Measurements from ENCODE around the gene TMEM183A.

DNA sequence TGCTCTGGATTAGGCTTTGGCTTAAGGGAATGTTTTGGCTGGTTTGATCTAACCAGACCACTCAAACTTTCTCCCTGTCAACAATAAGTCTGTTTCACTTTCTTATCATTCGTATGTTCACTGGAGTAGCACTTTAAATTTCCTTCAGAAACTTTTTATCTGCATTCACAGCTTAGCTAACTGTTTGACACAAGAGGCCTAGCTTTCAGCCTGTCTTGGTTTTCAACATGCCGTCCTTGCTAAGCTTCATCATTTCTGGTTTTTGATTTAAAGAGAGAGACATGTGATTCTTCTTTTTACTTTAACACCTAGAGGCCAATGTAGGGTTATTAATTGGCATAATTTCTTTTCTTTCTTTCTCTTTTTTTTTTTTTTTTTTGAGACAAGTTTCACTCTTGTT, 25.2 kb upstream of the TMEM183A start:
- TF ChIP-seq POLR2A (IDR thresholded peaks at IDR 0.05): no peak
- TF ChIP-seq, protein P1, sequence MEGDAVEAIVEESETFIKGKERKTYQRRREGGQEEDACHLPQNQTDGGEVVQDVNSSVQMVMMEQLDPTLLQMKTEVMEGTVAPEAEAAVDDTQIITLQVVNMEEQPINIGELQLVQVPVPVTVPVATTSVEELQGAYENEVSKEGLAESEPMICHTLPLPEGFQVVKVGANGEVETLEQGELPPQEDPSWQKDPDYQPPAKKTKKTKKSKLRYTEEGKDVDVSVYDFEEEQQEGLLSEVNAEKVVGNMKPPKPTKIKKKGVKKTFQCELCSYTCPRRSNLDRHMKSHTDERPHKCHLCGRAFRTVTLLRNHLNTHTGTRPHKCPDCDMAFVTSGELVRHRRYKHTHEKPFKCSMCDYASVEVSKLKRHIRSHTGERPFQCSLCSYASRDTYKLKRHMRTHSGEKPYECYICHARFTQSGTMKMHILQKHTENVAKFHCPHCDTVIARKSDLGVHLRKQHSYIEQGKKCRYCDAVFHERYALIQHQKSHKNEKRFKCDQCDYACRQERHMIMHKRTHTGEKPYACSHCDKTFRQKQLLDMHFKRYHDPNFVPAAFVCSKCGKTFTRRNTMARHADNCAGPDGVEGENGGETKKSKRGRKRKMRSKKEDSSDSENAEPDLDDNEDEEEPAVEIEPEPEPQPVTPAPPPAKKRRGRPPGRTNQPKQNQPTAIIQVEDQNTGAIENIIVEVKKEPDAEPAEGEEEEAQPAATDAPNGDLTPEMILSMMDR (IDR thresholded peaks at IDR 0.05): no peak
